NCI-H2107 treated with DMSO at 0.1 percent for 48 hours (cell line): ENCODE measurements around the gene ZFP36L1.

Experiments used
- DNase-seq: peaks from one replicate; lab custom pipeline; 2025; ENCODE audit not compliant: unreplicated experiment; lab: John Stamatoyannopoulos, UW

The ZFP36L1 gene

DNA sequence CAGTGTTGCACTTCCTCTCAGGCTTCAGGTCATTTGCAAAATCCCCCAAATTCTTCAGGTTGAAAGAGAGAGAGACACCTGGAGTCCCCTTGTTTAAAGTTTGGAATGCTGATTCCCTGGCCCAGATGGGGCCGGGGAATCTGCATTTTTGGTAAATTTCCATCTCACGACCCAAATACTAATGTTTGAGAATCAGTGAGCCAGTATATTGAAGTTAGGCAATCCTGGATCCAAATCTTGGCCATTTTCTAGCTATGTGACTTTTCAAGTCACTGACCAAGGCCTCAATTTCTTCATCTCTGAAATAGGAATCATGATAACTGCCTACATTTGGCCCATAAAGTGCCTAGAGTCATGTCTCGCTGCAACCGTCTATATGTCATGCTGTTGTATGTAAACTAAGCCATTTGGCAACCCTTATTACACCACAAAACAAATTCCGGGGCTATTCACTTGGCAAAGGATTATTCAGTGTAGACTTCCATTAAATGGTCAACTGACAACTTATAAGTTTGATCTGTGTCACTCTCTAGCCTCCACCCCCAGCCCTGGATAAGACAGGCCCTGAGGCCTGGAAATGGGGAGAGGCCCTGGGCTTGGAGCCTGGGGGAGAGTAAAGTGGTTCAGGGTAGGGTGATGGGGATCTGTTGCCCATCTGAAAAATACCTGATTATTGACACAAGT is 3.7 kb upstream of the ZFP36L1 start:
- no peak for DNase-seq

DNA sequence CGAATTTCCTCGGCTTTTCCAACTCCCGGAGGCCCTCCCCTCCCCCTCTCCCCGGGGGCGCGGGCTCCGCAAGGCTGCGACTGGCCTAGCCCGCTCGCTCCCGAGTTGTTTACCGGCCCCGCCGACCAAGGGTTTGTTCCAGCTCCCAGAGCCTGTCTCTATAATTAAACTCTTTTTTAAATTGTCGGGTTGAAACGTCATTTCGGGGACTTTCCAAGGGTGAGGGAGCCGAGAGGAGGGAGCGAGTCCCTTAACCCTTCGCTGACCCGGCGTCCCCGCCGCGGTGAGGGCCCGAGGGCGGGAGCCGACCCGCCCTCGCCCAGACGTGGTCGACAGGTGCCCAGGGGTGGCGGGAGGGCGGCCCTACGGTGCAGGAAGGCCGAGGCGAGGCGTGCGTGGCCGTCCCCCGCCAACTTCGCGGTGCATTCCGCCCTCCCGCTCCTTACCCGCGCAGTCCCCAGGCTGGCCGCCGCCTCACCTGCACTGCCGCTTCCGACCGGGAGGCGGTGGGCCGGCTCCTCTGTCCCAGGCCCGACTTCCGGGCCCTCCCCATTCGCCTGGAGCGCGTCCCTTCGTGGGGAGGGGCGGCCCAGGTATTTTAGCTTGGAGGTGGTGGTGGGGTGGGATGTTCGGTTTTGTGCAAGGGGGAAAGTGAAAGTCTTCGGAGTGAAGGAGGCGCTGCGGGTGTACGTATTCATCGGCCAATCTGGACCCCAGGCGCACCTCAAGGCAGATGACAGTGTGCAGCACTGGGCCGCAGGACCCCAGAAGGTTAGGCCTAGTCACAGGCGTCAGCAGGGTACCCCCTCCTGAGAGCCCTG is 2.9 kb upstream of the ZFP36L1 start:
- DNase-seq = no peak

DNA sequence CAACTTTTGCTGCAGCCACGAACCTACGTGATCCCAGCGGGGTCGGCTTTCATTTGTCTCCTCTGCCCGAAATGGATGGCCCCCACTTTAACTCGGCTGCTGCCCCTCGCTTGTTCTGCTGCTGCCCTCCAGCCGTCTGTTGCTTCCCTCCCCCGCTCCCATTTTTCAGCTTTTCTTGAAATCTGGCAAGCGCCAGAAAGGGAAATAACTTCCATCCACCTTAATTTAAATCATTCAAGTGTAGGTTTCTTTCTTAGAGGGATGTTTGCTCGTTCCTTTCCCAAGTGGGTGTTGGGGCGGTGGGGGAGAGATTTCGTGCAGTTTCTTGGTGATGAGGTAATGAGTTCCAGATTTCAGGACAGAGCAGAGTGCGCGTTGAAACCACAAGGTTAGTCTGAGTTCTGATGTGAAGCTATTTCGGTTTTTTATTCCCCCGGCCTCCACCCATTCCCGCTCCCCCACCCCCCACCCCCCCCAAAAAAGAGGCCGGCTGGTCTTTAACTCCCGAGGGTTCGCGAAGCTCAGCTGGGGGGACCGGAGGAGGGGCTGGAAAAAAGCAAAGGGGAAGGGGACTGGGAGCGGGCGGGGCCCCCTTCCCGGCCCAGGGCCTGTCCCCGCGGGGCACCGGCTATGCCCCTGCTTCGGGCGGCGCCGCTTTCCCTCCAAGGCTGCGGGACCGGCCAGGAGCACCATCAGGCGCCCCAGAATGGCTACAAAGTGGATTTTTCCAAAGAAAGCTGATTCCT is 2.2 kb upstream of the ZFP36L1 start:
- no peak for DNase-seq

DNA sequence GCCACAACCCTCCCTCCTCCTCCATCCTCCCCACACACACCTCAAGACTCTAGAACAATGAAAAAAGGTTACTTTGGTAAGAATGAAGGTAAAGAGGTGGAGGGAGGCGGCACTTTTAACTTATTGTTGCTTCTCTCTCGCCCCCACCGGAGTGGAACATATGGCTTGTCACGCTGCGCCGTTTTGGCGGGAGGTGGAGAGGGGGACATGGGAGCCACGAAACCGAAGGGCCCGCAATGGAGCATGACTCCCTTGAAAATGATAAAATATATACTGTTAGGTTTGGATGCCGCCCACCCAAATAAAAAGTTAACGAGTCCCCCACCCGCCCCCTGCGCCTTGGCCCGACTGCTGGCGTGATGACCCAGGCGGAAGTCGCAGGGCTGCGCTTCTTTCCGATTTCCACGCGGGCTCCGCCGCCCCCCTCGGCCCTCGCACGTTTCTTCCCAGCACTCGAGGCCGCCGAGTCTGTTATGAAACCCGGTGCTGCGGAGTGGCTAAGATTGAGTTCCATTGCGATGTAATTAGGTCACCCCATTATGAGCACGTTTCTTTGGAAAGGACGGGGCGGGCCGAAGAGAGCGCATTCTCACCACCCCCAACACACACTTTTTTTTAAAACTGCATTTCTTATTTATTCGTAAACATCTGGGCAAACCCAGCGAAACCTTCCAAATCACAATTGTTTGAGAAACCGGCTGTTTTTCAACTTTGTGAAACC is 1.4 kb upstream of the ZFP36L1 start:
- DNase-seq = no peak

- no peak for DNase-seq
Observed at GRCh38 chr14:68793734-68794129, 865 bp upstream of the ZFP36L1 start.

DNA sequence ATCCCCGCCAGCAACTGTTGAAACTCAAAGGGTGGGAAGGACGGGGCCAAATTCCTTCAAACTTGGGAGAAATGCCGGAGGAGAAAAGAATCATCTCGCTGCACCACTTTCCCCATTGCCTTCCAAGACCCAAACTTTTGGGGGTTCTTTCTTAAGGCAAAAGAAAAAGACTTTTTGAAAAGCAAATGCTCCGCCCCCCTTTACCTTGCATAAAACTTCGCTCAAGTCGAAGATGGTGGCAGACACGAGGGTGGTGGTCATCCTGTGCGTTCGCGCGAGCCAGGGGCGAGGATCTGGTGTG is 239 bp downstream of the ZFP36L1 start:
- DNase-seq = no peak

DNA sequence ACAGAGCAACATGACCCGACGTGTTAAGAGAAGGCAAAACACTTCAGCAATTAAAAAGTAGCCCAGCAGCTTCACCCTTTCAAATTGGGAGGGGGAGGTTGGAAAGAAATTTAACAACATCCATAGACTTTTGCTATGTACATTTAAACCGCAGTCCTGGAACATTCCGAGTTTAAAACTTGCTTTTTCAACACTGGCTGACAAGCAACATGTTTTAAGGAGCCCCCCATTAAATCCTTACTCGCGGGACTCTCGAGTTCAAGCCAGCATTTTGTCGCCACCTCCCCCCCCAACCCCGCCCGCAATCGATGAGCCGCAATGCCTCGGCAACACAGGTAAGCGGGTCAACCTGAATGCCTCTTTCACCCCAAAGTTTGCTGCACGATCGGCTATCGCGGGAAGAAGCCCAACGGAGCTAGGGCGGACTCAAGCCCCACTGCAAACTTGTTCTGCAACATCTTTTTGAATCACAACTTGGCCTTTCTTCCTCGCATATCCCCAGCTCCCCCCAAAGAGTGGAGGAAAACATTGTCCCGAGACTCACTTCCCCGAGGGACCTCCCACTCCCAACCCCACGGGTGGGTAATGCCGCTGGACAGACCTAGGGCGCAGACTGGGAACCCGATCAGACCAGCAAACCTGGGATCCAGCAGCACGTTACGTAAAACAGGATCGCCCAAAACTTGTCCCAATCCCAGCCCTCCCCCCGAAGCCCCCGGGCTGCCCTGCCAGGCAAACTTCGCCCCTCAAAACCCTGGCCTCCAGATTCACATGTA is 777 bp downstream of the ZFP36L1 start:
- no peak for DNase-seq

- DNase-seq = no peak
Observed at GRCh38 chr14:68791078-68791901, 1.6 kb downstream of the ZFP36L1 start.

GRCh38 chr14:68790644-68791077 is 2.2 kb downstream of the ZFP36L1 start:
- no peak for DNase-seq

GRCh38 chr14:68789821-68790643 is 2.8 kb downstream of the ZFP36L1 start:
- no peak for DNase-seq

DNA sequence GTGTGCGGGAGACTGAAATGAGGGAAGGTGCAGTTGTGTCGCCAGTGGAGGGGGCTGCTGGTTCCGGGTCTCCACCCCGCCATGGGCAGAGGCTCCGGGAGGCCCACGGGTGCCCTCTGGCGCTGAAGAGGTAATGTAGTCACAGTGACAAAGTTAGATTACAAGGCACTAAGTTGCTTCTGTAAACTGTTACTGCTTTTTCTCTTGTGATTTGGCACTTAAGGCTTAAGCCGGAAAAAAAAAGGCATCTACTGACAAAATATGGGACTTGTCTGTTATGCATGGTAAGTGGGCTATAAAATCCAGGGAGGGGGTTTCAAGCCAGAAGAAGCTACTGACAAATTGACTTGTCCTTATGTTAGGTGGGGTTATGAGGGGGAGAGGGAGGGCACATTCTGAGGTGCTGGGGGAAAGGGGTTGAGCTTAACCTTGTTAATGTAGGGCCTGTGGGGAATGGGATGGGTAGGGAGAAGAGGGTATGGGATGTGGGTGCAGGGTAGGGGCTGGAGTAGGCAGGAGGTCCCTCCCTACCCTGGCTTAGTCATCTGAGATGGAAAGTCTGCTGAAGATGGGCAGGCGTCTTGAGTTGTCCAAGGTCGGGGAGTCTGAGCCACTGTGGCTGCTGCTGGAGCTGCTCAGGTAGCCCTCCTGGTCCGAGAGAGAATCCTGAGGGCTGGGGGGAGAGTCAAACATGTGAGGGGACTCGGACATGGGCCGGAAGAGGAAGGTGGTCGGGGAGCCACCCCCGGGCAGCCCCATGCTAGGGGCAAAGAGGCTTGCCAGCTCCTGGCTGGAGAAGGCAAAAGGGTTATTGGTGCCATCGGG is 3.7 kb downstream of the ZFP36L1 start:
- DNase-seq = peak; percentile 65

GRCh38 chr14:68788275-68788995 is 4.4 kb downstream of the ZFP36L1 start:
- no peak for DNase-seq

GRCh38 chr14:68787092-68787992 is 5.5 kb downstream of the ZFP36L1 start:
- DNase-seq = no peak

DNA sequence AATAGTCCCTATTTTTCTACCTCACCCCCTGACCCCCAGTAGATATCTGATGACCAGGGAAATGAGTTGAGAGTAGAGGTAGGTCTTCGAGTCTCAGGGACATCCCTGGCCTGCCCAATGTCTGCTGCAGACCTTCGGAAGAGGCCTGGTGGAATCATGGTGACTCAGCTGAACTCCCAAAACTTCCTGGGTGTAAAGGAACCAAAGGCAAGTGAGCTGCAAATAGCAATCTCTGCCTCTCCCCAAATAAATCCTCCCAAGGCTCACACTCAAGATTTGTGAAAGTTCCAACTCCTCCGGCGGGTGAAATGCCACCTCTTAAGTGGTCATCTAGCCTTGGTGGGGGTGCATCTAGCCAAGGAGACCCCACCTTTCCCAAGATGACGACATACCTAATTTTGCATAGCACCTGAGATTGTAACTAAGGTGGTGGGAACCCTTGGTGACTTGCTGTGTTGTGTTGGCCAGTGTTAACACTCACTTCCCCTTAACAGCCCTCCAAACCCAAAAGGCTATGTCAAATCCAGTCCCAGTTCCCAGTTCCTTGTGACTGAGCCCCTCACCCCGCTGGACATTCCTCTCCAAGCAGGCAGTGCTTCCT is 6.3 kb downstream of the ZFP36L1 start:
- no peak for DNase-seq

GRCh38 chr14:68785534-68786490 is 7.1 kb downstream of the ZFP36L1 start:
- DNase-seq = no peak
